GM19035 (cell line): ENCODE data around the gene SEC14L1.
A peak's percentile ranks its signal among the peaks of the same experiment; 100 is the strongest.
"Not testable (repeated sequence)": the region's sequence is repeated elsewhere in the genome, so short reads cannot be mapped to it uniquely, and the experiment has no call there.

Source experiments
- ATAC-seq: cut with Tn5 transposase; IDR thresholded peaks from one replicate; pipeline ENCODE4 v1.9.1; 2021; ENCODE audit not compliant: unreplicated experiment

SEC14L1 gene

GRCh38 chr17:77140878-77141767, at the start of gene SEC14L1:
SEC14L1 (plus strand) TSS chr17:77140969; CDS start chr17:77143597, 2,628 bp downstream.
- peak; percentile 47 for ATAC-seq

GRCh38 chr17:77092025-77092424, 48.7 kb upstream of the SEC14L1 start:
- ATAC-seq, result no peak

- no peak for ATAC-seq
Observed at GRCh38 chr17:77095461-77095860, 45.3 kb upstream of the SEC14L1 start.

- no peak for ATAC-seq
Observed at GRCh38 chr17:77096570-77097214, 44.1 kb upstream of the SEC14L1 start.

- ATAC-seq, result no peak
Observed at GRCh38 chr17:77097631-77098180, 43.1 kb upstream of the SEC14L1 start.

- no peak for ATAC-seq
Observed at GRCh38 chr17:77098884-77099545, 41.8 kb upstream of the SEC14L1 start.

GRCh38 chr17:77099997-77100396, 40.8 kb upstream of the SEC14L1 start:
- ATAC-seq, result no peak

- ATAC-seq, result no peak
Observed at GRCh38 chr17:77101521-77102410, 39.0 kb upstream of the SEC14L1 start.

GRCh38 chr17:77102411-77103134, 38.2 kb upstream of the SEC14L1 start:
- not testable (repeated sequence) for ATAC-seq

- no peak for ATAC-seq
Observed at GRCh38 chr17:77105706-77106105, 35.1 kb upstream of the SEC14L1 start.

GRCh38 chr17:77106874-77107358, 33.9 kb upstream of the SEC14L1 start:
- ATAC-seq, result peak; percentile 32

- peak; percentile 69 for ATAC-seq
Observed at GRCh38 chr17:77107506-77108433, 33.0 kb upstream of the SEC14L1 start.

GRCh38 chr17:77109159-77109759, 31.5 kb upstream of the SEC14L1 start:
- ATAC-seq, result no peak

- ATAC-seq, result no peak
Observed at GRCh38 chr17:77109764-77110359, 30.9 kb upstream of the SEC14L1 start.

- not testable (repeated sequence) for ATAC-seq
Observed at GRCh38 chr17:77111165-77111933, 29.4 kb upstream of the SEC14L1 start.

GRCh38 chr17:77111934-77112296, 28.9 kb upstream of the SEC14L1 start:
- no peak for ATAC-seq

- ATAC-seq, result no peak
Observed at GRCh38 chr17:77115510-77115909, 25.3 kb upstream of the SEC14L1 start.
